Fibroblast of lung (primary cell): ENCODE data around the gene KIF13A.

Experiments
- CTCF ChIP-seq, 2 donors: IDR thresholded peaks in 1 of 2; conservative IDR thresholded peaks in 1 of 2; 1 replicate in 1 of 2; 2 replicates in 1 of 2; pipeline ENCODE4 v1.5.1; 2011 to 2012; ENCODE audit warnings: low read length in 2 of 2, control low read depth in 1 of 2, inconsistent platforms in 1 of 2, low read depth in 1 of 2, mild to moderate bottlenecking in 1 of 2
- EZH2 ChIP-seq: IDR thresholded peaks from 2 replicates; pipeline ENCODE4 v1.5.1; 2012; ENCODE audit warnings: low read length, control low read depth, mild to moderate bottlenecking; ENCODE audit errors: missing control alignments

GRCh38 chr6:17912521-17912920 lies 74.9 kb downstream of the KIF13A start:
- no peak for TF ChIP-seq CTCF (conservative IDR thresholded peaks at IDR 0.05 in 1 of 2, IDR thresholded peaks at IDR 0.05 in 1 of 2; ENCODE audit: low read depth in 1 of 2, low read length in 2 of 2)
- TF ChIP-seq EZH2: no peak
